Heart left ventricle (tissue), 16 donors: ENCODE results near the gene MGMT. TPM values are rescaled to one million over a fixed set of nuclear protein-coding genes. Genes with fewer than 3 reads are reported as not detected.
A peak's percentile ranks its signal among the peaks of the same experiment; 100 is the strongest.

Experiments used
- ATAC-seq, 4 donors: fragments of 200-7000 bp; cut with Tn5 transposase; one replicate each; pipeline ENCODE4 v1.9.1; 2020 to 2022; ENCODE audit warnings: moderate library complexity in 4 of 4, mild to moderate bottlenecking in 3 of 4, moderate number of reproducible peaks in 1 of 4
- DNase-seq, 5 donors: peaks; one replicate each; pipeline ENCODE4 v3.0.0-alpha.2; 2020
- H3K27ac ChIP-seq, 12 donors: fragments of 200-600 bp; sonication (generic) in 4 of 12; one replicate each; pipeline versions ENCODE4 v1.5.0 to v1.8.0; 2016 to 2022; ENCODE audit warnings: mild to moderate bottlenecking in 2 of 12
- H3K27me3 ChIP-seq, 9 donors: fragments of 200-600 bp; sonication (generic) in 2 of 9; one replicate each; pipeline versions ENCODE4 v1.5.1 to v1.8.0; 2016 to 2022; ENCODE audit warnings: mild to moderate bottlenecking in 3 of 9
- H3K36me3 ChIP-seq, 9 donors: fragments of 200-600 bp; sonication (generic) in 2 of 9; one replicate each; pipeline versions ENCODE4 v1.5.0 to v1.8.0; 2018 to 2022; ENCODE audit warnings: mild to moderate bottlenecking in 2 of 9
- H3K4me1 ChIP-seq, 12 donors: fragments of 200-600 bp; sonication (generic) in 4 of 12; one replicate each; pipeline versions ENCODE4 v1.5.0 to v1.8.0; 2016 to 2022; ENCODE audit warnings: mild to moderate bottlenecking in 3 of 12
- H3K4me3 ChIP-seq, 12 donors: fragments of 200-600 bp; sonication (generic) in 4 of 12; one replicate each; pipeline versions ENCODE4 v1.5.0 to v1.8.0; 2017 to 2022; ENCODE audit warnings: mild to moderate bottlenecking in 9 of 12, moderate library complexity in 4 of 12
- H3K9me3 ChIP-seq, 12 donors: fragments of 200-600 bp; sonication (generic) in 4 of 12; one replicate each; pipeline versions ENCODE4 v1.5.0 to v1.8.0; 2016 to 2022; ENCODE audit warnings: mild to moderate bottlenecking in 1 of 12
- CTCF ChIP-seq, 12 donors: fragments of 200-600 bp; sonication (generic) in 4 of 12; IDR thresholded peaks; one replicate each; pipeline versions ENCODE4 v1.5.0 to v1.8.0; 2018 to 2022; ENCODE audit warnings: antibody characterized with exemption in 12 of 12, mild to moderate bottlenecking in 5 of 12
- POLR2A ChIP-seq, 2 donors: fragments of 450-650 bp; IDR thresholded peaks; one replicate each; pipeline ENCODE4 v1.6.1; 2017; ENCODE audit warnings: antibody characterized with exemption in 2 of 2, mild to moderate bottlenecking in 2 of 2, moderate library complexity in 2 of 2
- WGBS, 4 donors: extraction: QIAGEN DNeasy Blood & Tissue Kit in 2 of 4; methylation state at CpG; one replicate each; pipeline versions ENCODE4 v1.1.5 to v1.1.7; 2013 to 2018; 5-methylcytosine and 5-hydroxymethylcytosine counted together
- intact Hi-C, 10 donors: fragments of 100-400 bp; cut with DNase I; formaldehyde crosslinking; loops; one replicate each; pipeline versions ENCODE4 v1.11.1 to v1.14.2; 2022
- polyA plus RNA-seq, 2 donors: library from polyadenylated mRNA; stranded (reverse); fragments of 200-250 nt; gene quantifications; one replicate each; pipeline ENCODE4 v1.2.3, GENCODE V29; 2013
- total RNA-seq, 9 donors: library from RNA; depleted of rRNA in 2 of 9; stranded (reverse); fragments of >200 nt in 2 of 9; fragmentation: NEBNext Ultra II Directional in 3 of 9; extraction: Animal tissue kit (Norgen Biotek cat#: 25700) in 3 of 9; gene quantifications; one replicate each; pipeline versions ENCODE4 v1.1.0 to v1.2.4, GENCODE V29; 2016 to 2023
- donor health status: ischemic (EF 13 %, LVEDD 7.1; RV severe dilation, severe dysfunction).
- donor health status: healthy with polysubstance abuse.
- donor health status: DM: no; HTN: yes; CAD: no.
- donor health status: DM: no; HTN: no; CAD: no.
- donor health status: ischemic (EF 25% LVEDD 6.9; RV normal size, moderate dysfunction).
- donor health status: ischemic (EF 25% LVEDD 5.7; RV mildly dilated, moderate dysfunction).
- donor health status: healthy.
- donor health status: DM: yes; HTN: yes; CAD: no.
- donor health status: ischemic (EF 35%, LVEDD 5.7; RV mildly dilated, moderate dysfunction).
- donor health status: nonischemic (EF 11% LVEDD 7.7; RV severe dilation, severe dysfunction).
- donor health status: DM: yes; HTN: yes; CAD: no.
- donor health status: PGD.
- donor health status: ischemic (EF 29% LVEDD 5.4; RV normal size, mild dysfunction).
- donor health status: nonischemic (EF 23%, LVEDD 6.1; RV moderate dilation, normal function).

MGMT gene
- total and polyA plus RNA-seq, 11 donors = 6.2 to 25.3 (median 11.6) TPM

- Histone ChIP-seq H3K27me3 (no peaks in the 10 kb centered on the region), H3K36me3 (no peaks in the 10 kb centered on the region), H3K4me1 (peaks cover 0 to 26% (median 4%) of the 10 kb centered on the region in 12 donors), H3K4me3 (no peak overlapping the region), H3K9me3 (peaks cover 0 to 2% (median 0%) of the 10 kb centered on the region in 12 donors), H3K27ac (no peak overlapping the region)
- intact Hi-C loops = no loop called here
- ATAC-seq (no peak), DNase-seq (no peak)
- no peak for TF ChIP-seq POLR2A (IDR thresholded peaks at IDR 0.05)
- WGBS, 4 donors = 88 to 98% (median 94%) methylated on average over 12 of the region's 12 CpGs
These were observed 59.9 kb downstream of the MGMT start for GRCh38 chr10:129526943-129527342.

GRCh38 chr10:129528376-129528978 is 61.4 kb downstream of the MGMT start:
- no peak for ATAC-seq
- H3K4me1 ChIP-seq = peaks cover 0 to 40% (median 14%) of the 10 kb centered on the region in 12 donors
- TF ChIP-seq CTCF (IDR thresholded peaks at IDR 0.05) (no peak), POLR2A (IDR thresholded peaks at IDR 0.05) (no peak)
- peaks cover 0 to 2% (median 0%) of the 10 kb centered on the region in 12 donors for H3K9me3 ChIP-seq
- WGBS, 4 donors = 90 to 94% (median 91%) methylated on average over 16 of the region's 16 CpGs
- no peak for DNase-seq
- H3K36me3 ChIP-seq = no peaks in the 10 kb centered on the region
- H3K4me3 ChIP-seq = no peak overlapping the region
- intact Hi-C loops = no loop called here
- H3K27ac ChIP-seq = no peak overlapping the region
- no peaks in the 10 kb centered on the region for H3K27me3 ChIP-seq

GRCh38 chr10:129530581-129530980 is 63.5 kb downstream of the MGMT start:
- no peak overlapping the region for H3K4me3 ChIP-seq
- no peaks in the 10 kb centered on the region for H3K36me3 ChIP-seq
- H3K9me3 ChIP-seq = peaks cover 0 to 2% (median 0%) of the 10 kb centered on the region in 12 donors
- ATAC-seq (no peak), DNase-seq (peak in 1 of 5 donors; percentile 52)
- peaks cover 0 to 35% (median 14%) of the 10 kb centered on the region in 12 donors for H3K4me1 ChIP-seq
- TF ChIP-seq CTCF (IDR thresholded peaks at IDR 0.05) (no peak), POLR2A (IDR thresholded peaks at IDR 0.05) (no peak)
- no peak overlapping the region for H3K27ac ChIP-seq
- intact Hi-C loops = no loop called here
- H3K27me3 ChIP-seq = no peaks in the 10 kb centered on the region
- WGBS, 4 donors = 89 to 97% (median 92%) methylated on average over 12 to 14 of the region's 14 CpGs

GRCh38 chr10:129531195-129531968 is 64.3 kb downstream of the MGMT start:
- ATAC-seq (no peak), DNase-seq (no peak)
- peaks cover 0 to 6% (median 2%) of the 10 kb centered on the region in 9 donors for H3K36me3 ChIP-seq
- intact Hi-C loops = no loop called here
- H3K27me3 ChIP-seq = no peaks in the 10 kb centered on the region
- no peak overlapping the region for H3K4me3 ChIP-seq
- WGBS, 4 donors = 93 to 95% (median 94%) methylated on average over 14 to 15 of the region's 15 CpGs
- TF ChIP-seq CTCF (IDR thresholded peaks at IDR 0.05) (no peak), POLR2A (IDR thresholded peaks at IDR 0.05) (no peak)
- peaks cover 0 to 27% (median 12%) of the 10 kb centered on the region in 12 donors for H3K4me1 ChIP-seq
- H3K27ac ChIP-seq = no peak overlapping the region
- peaks cover 0 to 2% (median 0%) of the 10 kb centered on the region in 12 donors for H3K9me3 ChIP-seq
